ENCODE measurements around the gene GNGT1.
"Not testable (repeated sequence)": the region's sequence is repeated elsewhere in the genome, so short reads cannot be mapped to it uniquely, and the experiment has no call there.

Gene GNGT1

DNA sequence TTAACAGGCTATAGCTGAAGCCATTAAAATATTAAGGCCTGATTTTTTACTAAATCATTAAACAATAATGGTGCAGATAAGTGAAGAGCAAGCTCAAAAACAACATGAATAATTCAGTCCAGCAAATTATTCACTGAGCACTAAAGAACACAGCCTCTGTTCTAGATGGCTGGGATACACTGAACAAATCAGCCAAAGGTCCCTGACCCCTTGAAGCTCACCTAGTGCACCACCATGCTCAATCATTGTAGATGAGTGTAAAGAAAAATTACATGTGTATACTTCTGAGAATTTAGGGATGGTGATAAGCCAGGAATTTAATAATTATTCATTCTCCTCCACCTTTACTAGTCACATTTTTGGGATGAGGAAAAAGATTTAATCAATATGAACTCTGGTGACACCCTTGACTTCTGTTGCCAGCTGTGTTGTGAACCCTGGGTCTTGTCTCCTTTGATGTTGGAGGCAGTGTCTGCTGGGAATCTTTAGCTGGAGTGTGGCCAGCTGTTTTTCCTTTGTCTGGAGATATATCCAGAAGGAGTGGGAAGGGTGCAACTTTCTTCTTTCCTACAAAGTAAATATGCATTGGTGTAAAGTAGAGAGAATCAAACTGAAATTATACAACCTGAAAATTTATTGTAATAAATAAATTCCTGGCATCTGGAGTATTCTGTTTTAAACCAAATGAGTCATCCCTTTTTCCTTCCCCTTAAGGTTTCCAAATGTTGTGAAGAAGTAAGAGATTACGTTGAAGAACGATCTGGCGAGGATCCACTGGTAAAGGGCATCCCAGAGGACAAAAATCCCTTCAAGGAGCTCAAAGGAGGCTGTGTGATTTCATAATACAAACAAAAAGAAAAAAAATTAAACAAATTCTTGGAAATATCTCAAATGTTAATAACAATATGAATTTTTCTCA lies 4.0 kb downstream of the GNGT1 start:
- no peak for DNase-seq

DNA sequence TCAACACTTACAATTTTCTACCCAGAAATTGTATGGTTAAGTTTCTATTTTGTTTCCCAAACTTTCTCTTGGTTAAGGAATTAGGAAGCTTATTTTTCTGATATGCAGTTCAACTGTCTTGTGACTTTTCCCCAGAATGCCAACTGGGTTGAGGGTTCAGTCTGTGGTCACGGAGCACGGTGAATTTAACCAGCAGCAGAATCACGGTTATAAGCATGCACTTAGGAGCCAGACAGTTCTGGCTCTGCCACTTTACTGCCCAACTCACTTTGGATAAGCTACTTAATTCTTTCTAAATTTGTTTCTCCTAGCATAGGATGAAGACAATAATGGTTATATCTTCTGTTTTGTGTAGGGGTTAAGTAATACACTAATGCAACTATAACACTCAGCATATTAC lies 4.9 kb downstream of the GNGT1 start:
- DNase-seq, result not testable (repeated sequence)

- DNase-seq, result not testable (repeated sequence)
Observed at GRCh38 chr7:93911661-93912060, 5.3 kb downstream of the GNGT1 start.

DNA sequence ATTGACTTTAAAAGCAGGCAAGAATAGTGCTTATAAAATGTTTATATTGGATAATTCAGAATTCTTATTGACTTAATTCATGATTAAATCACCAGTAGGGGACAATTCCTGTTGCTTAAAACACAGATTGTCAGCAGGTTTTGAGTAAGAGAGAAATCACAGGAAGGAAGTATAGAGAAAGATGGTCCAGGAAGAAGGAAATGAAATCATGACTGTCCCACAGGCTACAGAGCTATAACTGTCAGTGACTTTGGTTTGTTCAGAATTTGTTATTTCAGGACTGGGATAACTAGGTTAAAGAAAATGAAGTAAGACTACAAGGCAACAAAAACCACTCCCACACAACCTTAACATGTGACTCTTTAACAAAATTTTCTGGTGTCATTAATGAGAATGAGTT lies 6.8 kb downstream of the GNGT1 start:
- DNase-seq, result no peak

- no peak for DNase-seq
Observed at GRCh38 chr7:93914581-93915066, 8.3 kb downstream of the GNGT1 start.

DNA sequence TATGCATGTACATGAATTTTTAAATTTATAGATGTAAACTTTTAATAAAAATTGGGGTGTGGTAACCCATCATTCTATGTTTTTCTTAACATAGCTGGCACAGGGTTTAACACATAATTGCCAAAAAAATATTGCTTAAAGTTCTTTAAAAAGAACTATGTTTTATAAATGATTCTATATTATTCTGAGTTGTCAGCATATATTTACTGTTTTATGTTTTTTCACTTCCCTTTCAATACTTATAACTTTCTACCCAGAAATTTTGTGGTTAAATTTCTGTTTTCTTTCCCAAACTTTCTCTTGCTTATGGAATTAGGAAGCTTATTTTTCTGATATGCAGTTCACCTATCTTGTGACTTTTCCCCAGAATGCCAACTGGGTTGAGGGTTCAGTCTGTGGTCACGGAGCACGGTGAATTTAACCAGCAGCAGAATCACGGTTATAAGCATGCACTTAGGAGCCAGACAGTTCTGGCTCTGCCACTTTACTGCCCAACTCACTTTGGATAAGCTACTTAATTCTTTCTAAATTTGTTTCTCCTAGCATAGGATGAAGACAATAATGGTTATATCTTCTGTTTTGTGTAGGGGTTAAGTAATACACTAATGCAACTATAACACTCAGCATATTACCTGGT lies 9.0 kb downstream of the GNGT1 start:
- DNase-seq, result not testable (repeated sequence)

GRCh38 chr7:93915888-93916287 lies 9.5 kb downstream of the GNGT1 start:
- DNase-seq, result not testable (repeated sequence)

- not testable (repeated sequence) for DNase-seq
Observed at GRCh38 chr7:93916315-93916714, 9.9 kb downstream of the GNGT1 start.

DNA sequence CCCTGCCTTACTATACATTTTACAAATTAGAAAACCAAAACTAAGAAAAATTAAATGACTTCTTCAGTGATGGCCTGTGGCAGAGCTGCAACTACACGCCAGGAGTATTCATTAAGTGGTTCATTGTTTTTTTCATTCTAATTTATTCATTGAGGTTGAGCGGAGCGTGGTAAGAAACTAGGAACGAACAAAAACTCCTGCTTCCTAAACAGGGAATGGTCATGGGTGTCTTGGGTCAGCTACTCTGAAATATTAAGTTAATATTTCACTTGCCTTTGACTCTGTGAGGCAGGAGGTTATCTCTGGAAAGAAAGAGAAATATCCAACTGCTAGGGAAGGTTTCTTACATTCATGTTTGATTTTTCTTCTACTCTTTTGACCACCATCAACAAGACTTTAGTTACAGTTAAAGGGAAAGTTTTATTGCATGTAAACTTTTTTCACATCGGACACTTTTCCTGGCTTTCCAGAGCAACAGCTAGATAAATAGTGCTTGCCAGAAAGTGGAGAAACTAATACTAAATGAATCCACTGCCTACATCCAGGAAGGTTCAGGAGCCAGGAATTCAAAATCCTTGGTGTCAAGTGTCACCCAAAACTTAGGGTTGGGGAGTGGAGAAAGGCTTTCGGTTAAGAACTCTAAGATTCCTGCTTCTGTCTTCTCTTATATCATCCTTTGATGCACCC lies 14.3 kb downstream of the GNGT1 start:
- DNase-seq, result no peak

DNA sequence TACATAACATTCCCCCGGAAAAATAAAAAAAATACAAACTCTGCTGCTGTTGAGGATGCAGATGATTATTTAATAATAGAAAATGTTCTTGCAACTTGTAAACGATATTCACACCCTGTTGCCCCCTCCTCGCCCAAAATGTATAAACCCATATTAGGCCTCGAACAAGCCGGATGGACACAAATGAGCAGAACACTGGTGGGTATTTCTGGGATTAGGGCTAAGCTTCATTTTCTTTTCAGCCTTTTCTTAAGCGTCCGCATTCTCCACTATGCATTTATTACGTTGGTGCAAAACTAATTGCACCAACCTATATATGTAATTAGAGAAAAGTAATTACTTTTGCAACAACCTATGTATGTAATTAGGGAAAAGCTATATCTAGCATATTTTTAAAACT lies 14.8 kb downstream of the GNGT1 start:
- no peak for DNase-seq

- DNase-seq, result peak; percentile 67
Observed at GRCh38 chr7:93921607-93922566, 15.5 kb downstream of the GNGT1 start, which contains the start of gene GNG11. Gene GNG11 (plus strand): TSS chr7:93921735. CDS start chr7:93922138, 403 bp downstream.

DNA sequence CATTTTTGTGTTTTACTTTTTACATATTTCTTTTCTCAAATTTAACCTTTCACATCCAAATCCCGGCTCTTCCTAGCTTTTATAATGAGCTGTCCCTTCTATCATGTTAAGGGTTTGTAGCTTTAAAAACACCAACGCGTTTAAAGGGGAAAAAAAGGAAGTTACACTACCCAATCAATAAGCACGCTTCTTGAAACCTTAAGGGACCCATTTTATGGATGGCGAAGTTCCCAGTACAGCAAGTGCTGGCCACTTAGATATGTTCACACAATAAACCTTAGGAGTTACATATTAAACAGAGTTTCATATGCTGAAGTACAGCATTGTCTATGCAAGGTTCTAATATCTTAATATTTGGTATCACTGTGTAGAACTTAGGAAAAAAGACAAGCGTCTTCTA lies 16.9 kb downstream of the GNGT1 start:
- no peak for DNase-seq

DNA sequence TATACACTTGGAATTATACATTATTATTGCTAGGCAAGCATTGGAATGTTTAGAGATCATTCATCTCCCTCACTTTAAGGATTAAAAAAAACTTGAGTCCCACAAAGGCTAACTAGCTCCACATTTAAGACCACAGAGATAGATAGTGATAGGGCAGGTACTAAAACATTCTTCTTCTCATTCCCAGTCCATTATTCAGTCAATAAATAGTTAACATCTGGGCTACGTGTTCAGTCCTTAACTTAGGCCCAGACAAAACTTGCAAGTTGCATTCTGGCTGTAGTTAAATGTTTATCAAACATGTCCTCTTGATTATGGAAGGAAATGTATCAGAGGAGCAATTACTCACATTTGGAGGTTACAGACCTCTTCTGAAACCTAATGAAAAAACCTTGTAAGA lies 17.6 kb downstream of the GNGT1 start:
- DNase-seq, result no peak

GRCh38 chr7:93926800-93927199 lies 20.4 kb downstream of the GNGT1 start:
- DNase-seq, result no peak

DNA sequence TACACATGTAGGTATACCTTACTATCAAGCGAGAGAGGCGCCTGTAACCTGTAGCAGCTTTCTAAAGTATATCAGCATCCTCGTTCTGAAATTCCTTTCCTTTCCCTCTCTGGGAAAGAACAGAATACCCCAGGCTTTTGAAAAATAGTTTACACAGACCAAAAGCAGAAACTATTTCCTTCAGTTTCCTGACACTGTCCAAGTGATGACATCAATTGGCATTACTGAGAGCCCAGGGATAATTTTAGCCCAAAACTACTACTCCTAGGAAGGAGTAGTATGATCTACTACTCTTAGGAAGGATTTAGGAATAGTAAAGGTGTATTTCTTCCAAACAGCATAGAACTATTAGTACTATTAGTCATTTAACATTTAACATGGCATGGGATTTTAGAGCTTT lies 21.2 kb downstream of the GNGT1 start:
- DNase-seq, result no peak

GRCh38 chr7:93931655-93932054 lies 25.3 kb downstream of the GNGT1 start:
- no peak for DNase-seq

DNA sequence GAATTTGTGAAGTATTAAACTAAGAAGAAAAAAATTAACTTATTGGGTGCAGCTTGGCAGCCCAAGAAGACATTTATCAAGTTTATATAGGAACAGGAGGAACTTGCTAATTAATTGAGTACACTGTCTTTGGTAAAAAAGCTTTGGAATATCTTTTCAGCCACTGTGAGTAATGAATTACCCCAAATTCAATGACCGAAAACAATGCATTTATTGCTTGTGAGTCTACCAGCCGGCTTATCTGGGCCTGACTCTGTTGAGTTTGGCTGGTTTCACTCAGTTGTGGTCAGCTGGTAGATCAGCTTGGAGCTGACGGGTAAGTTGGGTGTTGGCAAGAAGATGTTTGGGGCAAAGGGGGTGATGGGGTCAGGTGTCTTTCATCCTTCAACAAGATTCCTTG lies 26.8 kb downstream of the GNGT1 start:
- DNase-seq, result no peak

DNA sequence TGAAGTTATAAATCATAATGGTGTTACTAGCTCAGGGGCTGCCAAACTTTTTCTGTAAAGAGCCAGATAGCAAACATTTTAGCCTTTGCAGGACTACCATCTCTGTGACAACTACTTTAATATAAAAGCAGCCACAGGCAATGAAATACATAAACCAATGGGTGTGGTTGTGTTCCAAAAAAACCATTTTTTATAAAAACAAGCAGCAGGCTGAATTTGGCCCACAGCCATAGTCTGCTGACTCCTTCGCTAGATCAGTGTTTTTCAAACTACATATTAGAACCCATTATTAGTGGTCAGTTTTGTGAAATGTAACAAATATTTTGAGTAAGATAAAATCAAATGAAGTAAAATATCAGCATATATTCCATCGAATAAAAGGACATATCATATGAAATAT lies 28.7 kb downstream of the GNGT1 start:
- DNase-seq, result no peak

DNA sequence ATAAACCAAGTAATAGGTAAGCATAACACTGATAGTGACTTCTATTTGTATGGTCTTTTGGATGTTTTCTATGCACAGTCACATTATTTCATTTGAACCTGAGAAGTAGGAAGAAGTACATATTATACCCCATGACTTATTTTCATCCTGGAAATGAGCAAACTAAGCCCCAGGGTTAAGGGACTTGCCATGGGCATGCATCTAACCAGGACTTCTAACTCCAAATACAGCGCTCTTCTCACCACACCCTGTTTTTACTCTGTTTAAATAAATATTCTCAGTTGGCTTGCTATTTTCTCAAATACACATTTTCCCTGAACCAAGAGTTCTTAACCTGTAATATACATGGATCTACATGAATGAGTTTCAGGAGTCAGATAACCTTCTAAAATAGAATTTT lies 31.5 kb downstream of the GNGT1 start:
- no peak for DNase-seq

- no peak for DNase-seq
Observed at GRCh38 chr7:93938293-93938692, 31.9 kb downstream of the GNGT1 start.

GRCh38 chr7:93941945-93942344 lies 35.6 kb downstream of the GNGT1 start:
- DNase-seq, result no peak

DNA sequence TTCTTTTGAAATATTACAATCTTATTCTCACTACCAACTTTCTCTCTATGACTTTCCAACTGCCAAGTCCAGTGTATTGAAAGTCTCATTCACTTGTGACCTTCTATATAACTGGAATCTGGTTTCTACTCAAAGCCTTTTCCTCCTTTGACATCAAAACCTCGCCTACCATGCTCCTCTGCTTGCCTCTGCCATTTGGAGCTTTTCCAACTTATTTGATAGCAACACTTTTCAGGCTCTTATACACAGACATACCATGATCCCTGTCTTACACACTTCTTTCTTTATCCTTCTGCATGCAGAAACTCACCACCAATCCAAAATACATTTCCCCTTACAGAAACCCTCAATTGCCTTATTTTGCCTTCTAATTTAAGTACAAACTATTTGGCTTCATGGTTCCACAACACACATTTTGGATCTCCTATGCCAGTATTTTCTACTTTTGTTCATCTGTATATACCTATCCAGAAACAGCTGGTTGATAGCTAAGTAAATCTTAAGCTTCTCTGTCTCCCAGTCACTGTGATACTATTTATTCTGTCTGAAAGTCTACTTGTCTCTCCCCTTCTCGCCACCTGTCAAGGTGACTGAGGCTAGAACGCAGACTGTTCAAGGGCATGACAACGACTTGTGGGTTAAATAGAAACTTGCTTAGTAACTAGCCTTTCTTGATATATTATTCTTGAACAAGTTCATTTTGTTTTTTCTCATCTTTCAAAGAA lies 37.6 kb downstream of the GNGT1 start:
- DNase-seq, result peak; percentile 51
